NCI-H2196 (cell line): ENCODE measurements around the gene CDH12.

Experiments used
- DNase-seq: peaks from one replicate; lab custom pipeline; 2025; ENCODE audit not compliant: unreplicated experiment; lab: John Stamatoyannopoulos, UW

Gene CDH12

DNA sequence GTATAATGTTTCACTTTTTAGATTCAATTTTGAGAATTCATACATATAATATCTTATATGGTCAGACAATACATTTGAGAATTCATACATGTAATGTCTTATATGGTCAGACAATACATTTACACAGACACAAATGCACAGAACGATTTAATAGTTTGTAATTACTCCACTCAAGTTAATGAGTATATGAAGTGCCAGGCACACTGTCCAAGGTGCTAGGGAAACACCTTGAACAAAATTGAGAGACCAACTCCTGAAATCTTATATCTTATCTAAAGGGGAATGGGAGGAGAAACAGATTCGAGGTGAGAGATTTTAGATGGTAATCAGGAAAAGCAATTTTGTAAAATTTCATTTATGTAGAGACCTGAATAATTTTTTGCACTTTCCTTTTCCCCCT lies 994.7 kb downstream of the CDH12 start:
- no peak for DNase-seq

DNA sequence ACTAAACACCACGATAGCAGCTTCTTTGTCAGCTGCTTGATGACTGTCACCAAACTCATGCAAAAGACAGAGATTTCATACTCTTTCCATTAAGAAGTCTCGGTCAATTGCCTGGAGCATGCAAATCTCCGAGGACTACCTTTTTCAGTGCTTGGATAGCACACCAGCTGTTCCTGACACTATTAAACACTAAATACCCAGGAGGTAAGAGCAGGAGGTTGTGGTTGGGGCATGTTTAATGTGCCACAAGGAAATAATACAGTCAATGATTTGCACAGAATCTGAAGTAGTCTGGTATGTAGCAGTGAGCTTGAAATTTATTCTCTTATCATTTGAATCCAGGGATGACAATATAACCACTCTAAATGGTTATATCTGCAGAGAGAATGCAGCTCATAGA lies 996.2 kb downstream of the CDH12 start:
- no peak for DNase-seq

DNA sequence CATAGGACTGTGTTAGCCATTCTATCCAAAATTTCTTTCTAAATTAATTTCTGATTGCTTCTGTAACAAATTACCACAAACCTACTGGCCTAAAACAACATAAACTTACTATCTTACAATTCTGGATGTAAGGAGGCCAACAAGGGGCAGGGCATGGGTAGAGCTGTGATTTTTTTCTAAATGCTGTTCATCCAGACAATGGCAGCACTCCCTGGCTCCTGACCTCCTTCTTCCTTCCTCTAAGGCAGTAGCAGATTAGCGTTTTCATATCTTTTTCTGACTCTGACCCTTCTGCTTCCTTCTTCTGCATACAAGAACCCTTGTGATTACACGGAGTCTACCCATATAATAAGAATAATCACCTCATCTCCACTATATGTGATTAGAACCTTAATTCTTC lies 1005.8 kb downstream of the CDH12 start:
- no peak for DNase-seq

DNA sequence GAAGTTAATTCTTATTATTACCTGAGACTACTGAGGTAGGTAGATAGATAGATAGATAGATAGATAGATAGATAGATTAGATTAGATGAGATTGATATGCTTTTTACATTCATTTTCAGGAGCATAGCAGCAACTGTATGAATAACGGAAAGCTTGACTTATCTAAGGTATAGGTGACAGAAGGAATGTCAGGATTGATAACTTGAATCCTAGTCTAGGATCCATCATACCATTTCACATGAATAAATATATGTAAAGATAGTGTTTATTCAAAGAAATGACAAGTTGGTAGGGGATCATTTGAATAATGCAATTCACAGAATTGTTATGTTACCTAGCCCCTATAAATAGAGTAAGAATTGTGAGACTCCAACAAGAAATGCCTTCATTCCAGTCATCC lies 1008.2 kb downstream of the CDH12 start:
- no peak for DNase-seq

GRCh38 chr5:21834863-21835262 lies 1018.3 kb downstream of the CDH12 start:
- no peak for DNase-seq

DNA sequence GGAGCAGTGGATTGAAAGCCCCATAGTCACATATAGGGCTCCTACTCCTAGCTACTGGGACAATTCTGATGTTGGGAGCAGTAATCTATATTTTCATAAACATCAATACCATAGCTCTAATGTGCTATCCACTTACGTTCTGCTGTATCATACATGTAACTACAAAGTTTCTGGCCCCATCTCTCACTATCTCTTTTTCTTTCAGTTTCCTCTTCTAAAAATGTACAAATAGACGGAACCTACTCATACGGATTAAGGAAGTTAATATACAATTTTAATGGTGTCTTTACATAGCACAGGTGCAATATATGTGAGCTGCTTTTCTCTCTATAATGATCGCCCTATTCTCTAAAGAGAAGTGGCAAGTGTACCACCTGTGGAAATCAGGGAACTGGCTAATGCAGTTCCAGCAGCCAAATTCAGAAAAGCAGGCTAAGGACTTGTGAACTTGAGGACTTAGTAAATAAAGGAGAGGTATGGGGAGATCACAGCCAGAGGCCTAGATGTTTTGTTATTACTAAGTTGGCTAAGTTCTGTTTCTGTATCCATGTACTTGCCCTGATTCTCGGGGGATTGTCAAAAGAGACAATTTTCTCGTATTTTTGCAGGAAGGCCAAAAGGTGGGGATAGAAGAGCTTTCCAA lies 1021.9 kb downstream of the CDH12 start:
- no peak for DNase-seq

DNA sequence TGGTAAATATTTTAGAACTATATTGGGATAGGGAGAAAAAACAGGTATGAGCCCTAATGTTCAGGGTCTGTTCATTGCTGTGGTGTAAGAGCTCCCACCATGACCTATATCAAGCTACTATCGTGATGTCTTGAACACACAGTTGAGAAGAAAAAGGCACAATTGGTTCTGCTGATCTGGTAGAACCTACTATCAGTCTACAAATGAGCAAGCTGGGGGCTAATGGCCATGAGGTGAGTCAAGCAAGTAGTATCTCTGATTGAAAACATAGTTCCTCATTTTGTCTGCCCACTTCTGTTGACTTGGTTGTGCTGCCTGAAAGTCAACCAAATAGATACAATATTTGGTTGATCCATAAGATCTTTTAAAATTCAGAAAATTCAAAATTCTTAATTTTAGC lies 1026.3 kb downstream of the CDH12 start:
- DNase-seq = no peak

- DNase-seq = no peak
These were observed 1029.6 kb downstream of the CDH12 start for GRCh38 chr5:21823588-21823987.

- no peak for DNase-seq
These were observed 1030.0 kb downstream of the CDH12 start for GRCh38 chr5:21823076-21823574.

- DNase-seq = no peak
These were observed 1032.6 kb downstream of the CDH12 start for GRCh38 chr5:21820527-21820926.

DNA sequence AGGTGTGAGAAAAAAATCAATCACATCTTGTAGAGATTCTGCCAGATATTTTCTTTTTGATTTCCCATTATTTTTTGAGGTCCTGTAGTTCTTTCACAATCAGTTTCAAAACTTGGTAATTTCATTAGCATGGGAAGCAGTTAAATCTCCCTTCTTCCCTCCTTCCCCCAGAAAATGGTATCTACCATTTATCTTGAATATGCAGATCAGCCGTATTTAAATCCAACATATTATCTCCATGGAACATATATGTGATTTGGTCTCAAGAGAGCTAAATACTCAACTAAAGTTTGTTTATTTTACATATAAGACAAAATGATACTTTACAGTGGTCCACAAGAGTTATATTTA lies 1034.8 kb downstream of the CDH12 start:
- no peak for DNase-seq

DNA sequence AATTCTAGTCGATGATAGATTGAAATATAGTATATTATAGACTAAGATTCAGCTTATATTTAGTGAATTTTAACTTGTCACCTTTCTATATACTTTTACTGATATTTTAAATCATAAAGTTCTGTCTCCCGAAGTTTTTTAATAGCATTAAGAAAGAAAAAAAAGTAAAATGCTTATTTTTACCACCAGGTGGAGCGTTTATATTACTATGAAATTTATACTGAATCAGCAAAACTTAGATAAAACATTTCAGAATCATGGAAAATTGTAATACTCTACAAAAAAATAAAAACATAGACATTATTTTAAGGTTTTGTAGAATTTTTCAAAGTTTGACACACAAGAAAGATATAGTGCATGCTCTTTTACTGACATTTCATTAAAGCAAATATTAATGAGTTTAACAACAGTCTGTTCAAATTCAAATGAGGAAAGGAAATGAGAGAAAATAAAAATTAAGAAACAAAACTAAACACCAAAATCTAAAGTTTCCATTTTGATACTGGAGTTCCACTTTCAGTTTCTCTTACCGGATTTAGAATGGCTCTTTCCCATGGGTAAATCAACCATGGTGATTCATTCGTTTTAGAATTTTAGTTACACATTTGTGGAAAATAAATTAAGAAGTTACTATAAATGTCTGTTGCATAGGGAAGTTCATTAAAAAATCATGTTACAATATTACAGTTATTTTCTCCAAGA lies 1035.3 kb downstream of the CDH12 start:
- no peak for DNase-seq

DNA sequence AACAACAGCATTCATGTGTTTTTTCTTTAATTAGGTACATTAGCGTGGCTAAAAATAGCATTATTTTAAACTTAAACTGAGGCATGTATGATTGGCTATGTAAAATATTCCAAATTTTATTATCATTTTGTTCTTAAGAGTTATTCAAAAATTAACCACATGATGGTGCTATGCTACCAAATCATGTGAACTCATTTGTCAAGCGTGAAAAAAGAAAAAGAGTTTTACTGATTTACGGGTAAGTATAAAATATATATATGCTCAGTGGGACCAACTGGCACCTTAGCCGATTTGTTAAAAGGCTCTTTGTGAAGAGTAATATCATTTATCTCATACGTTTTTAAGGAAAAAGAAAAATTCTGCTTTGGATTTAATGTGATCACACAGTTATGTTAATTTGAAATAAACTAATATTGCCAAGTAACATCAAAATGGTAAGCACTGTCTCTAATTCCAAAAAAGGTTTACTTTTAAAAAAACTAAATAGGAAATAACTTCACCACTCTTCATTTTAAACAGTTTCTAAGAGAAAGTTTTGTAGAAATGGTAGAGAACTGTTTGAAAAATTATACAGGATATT lies 1042.3 kb downstream of the CDH12 start:
- peak; percentile 17 for DNase-seq

GRCh38 chr5:21809611-21810010 lies 1043.5 kb downstream of the CDH12 start:
- DNase-seq = no peak

DNA sequence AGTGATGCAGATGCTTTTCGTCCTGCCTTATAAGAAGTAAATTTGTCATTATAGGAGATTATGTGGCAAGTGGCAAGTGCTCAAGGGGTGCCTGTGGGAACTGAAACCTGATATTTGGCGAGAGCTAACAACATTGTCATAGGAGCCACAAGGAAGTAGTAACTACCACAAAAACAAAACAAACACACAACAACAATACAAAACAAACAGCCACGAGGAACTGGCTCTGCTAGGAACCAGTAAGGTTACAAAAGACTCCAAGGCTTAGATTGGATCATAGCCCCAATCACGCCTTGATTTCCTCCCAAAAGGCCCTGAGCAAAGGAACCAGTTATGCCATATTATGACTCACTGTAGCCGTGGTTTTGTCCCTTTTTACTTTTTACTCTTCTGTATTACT lies 1045.2 kb downstream of the CDH12 start:
- DNase-seq = no peak

- DNase-seq = no peak
These were observed 1046.2 kb downstream of the CDH12 start for GRCh38 chr5:21806943-21807342.

GRCh38 chr5:21806271-21806670 lies 1046.9 kb downstream of the CDH12 start:
- DNase-seq = no peak

DNA sequence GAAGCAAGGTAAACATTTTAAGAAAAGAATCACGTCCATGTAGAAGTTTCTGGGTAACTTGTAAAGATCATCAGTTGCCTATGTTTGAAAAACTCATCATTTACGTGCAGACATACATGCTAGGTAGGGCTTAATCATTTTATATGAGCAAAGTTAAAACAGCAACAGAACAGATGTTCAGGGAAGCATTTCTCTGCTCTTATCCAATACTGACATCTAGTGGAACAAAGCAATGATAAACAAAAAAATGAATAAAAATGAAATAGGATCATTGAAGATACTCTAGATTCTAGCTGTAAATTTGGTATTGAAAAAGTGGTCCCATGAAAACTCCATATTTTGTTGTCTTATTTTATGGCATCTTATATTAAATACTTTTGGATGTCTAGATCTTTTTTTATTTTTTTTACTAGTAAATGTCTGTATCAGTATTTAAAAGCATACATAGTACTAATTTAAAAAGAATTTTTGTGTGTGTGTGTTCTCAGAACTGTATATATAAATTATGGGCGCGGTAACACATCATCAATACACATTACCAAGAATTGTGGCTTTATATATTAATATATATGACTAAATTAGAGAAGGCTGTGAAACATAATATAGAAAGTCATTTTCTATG lies 1050.2 kb downstream of the CDH12 start:
- peak; percentile 32 for DNase-seq

GRCh38 chr5:21802100-21802499 lies 1051.0 kb downstream of the CDH12 start:
- no peak for DNase-seq

DNA sequence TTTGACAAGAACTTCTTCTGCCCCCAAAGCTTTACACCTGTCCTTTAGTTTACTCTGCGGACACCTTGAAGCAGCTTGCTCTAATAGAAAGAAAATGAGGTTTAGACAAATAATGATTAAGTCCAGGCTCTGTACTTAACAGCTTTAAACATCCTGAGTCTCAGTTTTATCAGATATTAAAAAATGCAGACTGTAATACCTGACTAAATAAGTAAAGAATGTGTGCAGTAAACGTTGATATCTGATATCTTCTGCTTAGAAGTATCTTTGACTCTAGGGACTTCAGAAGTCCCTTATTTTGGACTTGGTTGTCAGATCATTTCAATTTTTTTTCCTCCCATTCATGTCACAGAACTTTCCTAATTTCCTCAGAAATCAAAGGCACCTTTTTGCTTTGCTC lies 1060.4 kb downstream of the CDH12 start:
- no peak for DNase-seq

GRCh38 chr5:21791304-21791703 lies 1061.8 kb downstream of the CDH12 start:
- no peak for DNase-seq

DNA sequence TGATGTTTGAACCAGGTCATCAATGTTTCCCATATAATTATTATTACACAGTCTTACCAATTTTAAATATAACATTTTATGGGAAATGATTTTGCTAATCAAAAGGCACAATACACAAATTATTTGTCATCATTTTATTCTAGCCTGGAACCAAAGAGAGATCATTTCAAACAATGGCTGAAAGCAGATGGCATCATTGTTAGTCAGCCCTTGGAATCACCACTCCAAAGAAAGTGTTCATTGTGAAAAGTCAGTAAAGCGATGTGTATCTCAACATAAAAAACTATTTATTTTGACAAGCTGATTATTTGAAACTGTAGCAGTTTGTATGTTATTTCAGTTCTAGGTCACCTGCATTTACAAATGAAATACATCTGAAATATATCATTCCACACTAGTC lies 1068.7 kb downstream of the CDH12 start:
- DNase-seq = no peak
